Mesendoderm (in vitro differentiated cells): ENCODE measurements around the gene NAPA.

ENCODE experiments used
- DNase-seq: peaks from one replicate; pipeline ENCODE4 v3.0.0; 2013
- H2AK5ac ChIP-seq: 2 replicates; pipeline ENCODE4 v1.6.1; 2013; ENCODE audit warnings: low read length, inconsistent platforms
- H2BK120ac ChIP-seq: 2 replicates; pipeline ENCODE4 v1.6.1; 2013; ENCODE audit warnings: low read depth, mild to moderate bottlenecking, low read length, moderate library complexity, mixed read lengths
- H2BK15ac ChIP-seq: replicated peaks from 2 replicates; pipeline ENCODE4 v1.6.1; 2013; ENCODE audit warnings: low read depth, mild to moderate bottlenecking, moderate library complexity
- H2BK5ac ChIP-seq: 2 replicates; pipeline ENCODE4 v1.6.1; 2013; ENCODE audit warnings: low read length, inconsistent platforms
- H3K18ac ChIP-seq: 2 replicates; pipeline ENCODE4 v1.6.1; 2013; ENCODE audit warnings: mild to moderate bottlenecking, low read length, mixed read lengths
- H3K23ac ChIP-seq: one replicate; pipeline ENCODE4 v1.6.1; 2013; ENCODE audit warnings: low read length
- H3K27ac ChIP-seq: 2 replicates; pipeline ENCODE4 v1.5.1; 2013; ENCODE audit warnings: low read depth, mild to moderate bottlenecking, inconsistent platforms, low read length, moderate library complexity
- H3K27me3 ChIP-seq: 2 replicates; pipeline ENCODE4 v1.6.1; 2013; ENCODE audit warnings: low read length, control low read depth, mild to moderate bottlenecking, inconsistent platforms; ENCODE audit not compliant: insufficient read depth, poor library complexity
- H3K36me3 ChIP-seq: 2 replicates; pipeline ENCODE4 v1.6.1; 2013; ENCODE audit warnings: low read length, inconsistent platforms; ENCODE audit not compliant: control insufficient read depth, insufficient read depth
- H3K4ac ChIP-seq: one replicate; pipeline ENCODE4 v1.6.1; 2013; ENCODE audit warnings: low read depth, mild to moderate bottlenecking, low read length, moderate library complexity
- H3K4me1 ChIP-seq: 2 replicates; pipeline ENCODE4 v1.6.1; 2013; ENCODE audit warnings: low read depth, low read length, inconsistent platforms; ENCODE audit not compliant: control insufficient read depth
- H3K4me2 ChIP-seq: 2 replicates; pipeline ENCODE4 v1.6.1; 2013; ENCODE audit warnings: low read length
- H3K4me3 ChIP-seq: 2 replicates; pipeline ENCODE4 v1.5.1; 2013; ENCODE audit warnings: mild to moderate bottlenecking, low read length
- H3K56ac ChIP-seq: one replicate; pipeline ENCODE4 v1.6.1; 2013; ENCODE audit warnings: low read length
- H3K79me1 ChIP-seq: 2 replicates; pipeline ENCODE4 v1.6.1; 2013; ENCODE audit warnings: low read length, inconsistent platforms
- H3K79me2 ChIP-seq: 2 replicates; pipeline ENCODE4 v1.6.1; 2013; ENCODE audit warnings: mild to moderate bottlenecking, low read length; ENCODE audit not compliant: control insufficient read depth, insufficient read depth
- H3K9ac ChIP-seq: 2 replicates; pipeline ENCODE4 v1.6.1; 2013; ENCODE audit warnings: low read length, inconsistent platforms
- H4K5ac ChIP-seq: one replicate; pipeline ENCODE4 v1.6.1; 2013; ENCODE audit warnings: low read length
- H4K8ac ChIP-seq: one replicate; pipeline ENCODE4 v1.6.1; 2013; ENCODE audit warnings: low read depth, mild to moderate bottlenecking, control low read depth, low read length, moderate library complexity
- WGBS: extraction: QIAGEN DNeasy Blood & Tissue Kit; methylation state at CpG from one replicate; pipeline ENCODE4 v1.1.7; 2013; ENCODE audit warnings: low lambda C conversion rate, missing lambda C conversion rate; ENCODE audit not compliant: insufficient coverage; ENCODE audit errors: extremely low coverage; 5-methylcytosine and 5-hydroxymethylcytosine counted together

NAPA gene

GRCh38 chr19:47492137-47492533, 22.7 kb downstream of the NAPA start:
- Histone ChIP-seq H4K5ac (no peak overlapping the region), H3K9ac (no peak overlapping the region), H3K23ac (no peak overlapping the region), H3K27me3 (no peaks in the 10 kb centered on the region), H3K27ac (no peak overlapping the region), H3K4me2 (no peak overlapping the region), H3K36me3 (peaks cover 3% of the 10 kb centered on the region), H3K79me1 (no peaks in the 10 kb centered on the region), H4K8ac (no peak overlapping the region), H3K4me1 (no peaks in the 10 kb centered on the region), H3K79me2 (no peaks in the 10 kb centered on the region), H3K4ac (no peak overlapping the region), H2BK15ac (no peak overlapping the region), H2AK5ac (no peak overlapping the region), H3K56ac (no peak overlapping the region), H3K4me3 (no peak overlapping the region), H2BK120ac (no peak overlapping the region), H3K18ac (no peak overlapping the region), H2BK5ac (no peak overlapping the region)
- no CpG with 5 or more reads among the region's 14 CpGs for WGBS
- no peak for DNase-seq

- H2BK120ac ChIP-seq, result no peak overlapping the region
- no CpG with 5 or more reads among the region's 22 CpGs for WGBS
- H4K5ac ChIP-seq, result no peak overlapping the region
- peaks cover 3% of the 10 kb centered on the region for H3K36me3 ChIP-seq
- H4K8ac ChIP-seq, result no peak overlapping the region
- no peaks in the 10 kb centered on the region for H3K4me1 ChIP-seq
- DNase-seq, result no peak
- no peaks in the 10 kb centered on the region for H3K79me1 ChIP-seq
- H2AK5ac ChIP-seq, result no peak overlapping the region
- H3K56ac ChIP-seq, result no peak overlapping the region
- no peak overlapping the region for H3K18ac ChIP-seq
- H3K27ac ChIP-seq, result no peak overlapping the region
- no peak overlapping the region for H2BK15ac ChIP-seq
- H3K4me2 ChIP-seq, result no peak overlapping the region
- no peak overlapping the region for H3K9ac ChIP-seq
- no peak overlapping the region for H3K4me3 ChIP-seq
- no peak overlapping the region for H3K4ac ChIP-seq
- H3K27me3 ChIP-seq, result no peaks in the 10 kb centered on the region
- H3K23ac ChIP-seq, result no peak overlapping the region
- no peaks in the 10 kb centered on the region for H3K79me2 ChIP-seq
- no peak overlapping the region for H2BK5ac ChIP-seq
Measured at GRCh38 chr19:47491358-47492136, 23.3 kb downstream of the NAPA start.

DNA sequence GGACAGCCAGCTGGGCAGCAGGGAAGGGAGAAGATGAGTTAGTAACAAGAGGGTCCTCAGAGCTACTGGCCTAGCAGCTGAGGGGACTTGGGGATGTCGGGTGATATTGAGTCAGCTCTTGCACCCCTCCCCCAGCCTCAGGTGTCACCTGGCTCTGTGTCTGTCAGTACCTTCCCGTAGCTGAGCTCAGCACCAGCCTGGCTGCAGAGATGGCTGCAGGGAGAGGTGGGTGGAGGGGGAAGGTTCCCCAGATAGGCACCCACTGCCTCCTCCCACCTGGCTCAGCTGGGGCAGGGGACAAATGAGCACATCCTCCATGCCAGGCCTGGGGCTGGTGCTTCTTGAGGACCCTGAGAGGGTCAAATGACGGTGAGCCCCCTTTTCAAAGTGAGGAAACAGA, 24.0 kb downstream of the NAPA start:
- Histone ChIP-seq H3K18ac (no peak overlapping the region), H3K9ac (no peak overlapping the region), H3K36me3 (peaks cover 3% of the 10 kb centered on the region), H3K79me2 (no peaks in the 10 kb centered on the region), H2BK120ac (no peak overlapping the region), H3K23ac (no peak overlapping the region), H2BK15ac (no peak overlapping the region), H2AK5ac (no peak overlapping the region), H3K27ac (no peak overlapping the region), H3K79me1 (no peaks in the 10 kb centered on the region), H2BK5ac (no peak overlapping the region), H3K56ac (no peak overlapping the region), H3K4ac (no peak overlapping the region), H4K8ac (no peak overlapping the region), H3K27me3 (no peaks in the 10 kb centered on the region), H3K4me3 (no peak overlapping the region), H4K5ac (no peak overlapping the region), H3K4me2 (no peak overlapping the region), H3K4me1 (no peaks in the 10 kb centered on the region)
- no peak for DNase-seq
- no CpG with 5 or more reads among the region's 3 CpGs for WGBS

GRCh38 chr19:47490031-47490430, 24.8 kb downstream of the NAPA start:
- Histone ChIP-seq H3K27ac (no peak overlapping the region), H2BK15ac (no peak overlapping the region), H3K27me3 (no peaks in the 10 kb centered on the region), H3K9ac (no peak overlapping the region), H3K56ac (no peak overlapping the region), H4K8ac (no peak overlapping the region), H4K5ac (no peak overlapping the region), H3K4me2 (no peak overlapping the region), H3K23ac (no peak overlapping the region), H3K36me3 (peaks cover 3% of the 10 kb centered on the region), H3K4me3 (no peak overlapping the region), H2BK120ac (no peak overlapping the region), H2AK5ac (no peak overlapping the region), H3K4ac (no peak overlapping the region), H3K79me1 (no peaks in the 10 kb centered on the region), H3K4me1 (no peaks in the 10 kb centered on the region), H2BK5ac (no peak overlapping the region), H3K79me2 (no peaks in the 10 kb centered on the region), H3K18ac (no peak overlapping the region)
- no peak for DNase-seq
- 100% methylated on average over 6 of the region's 7 CpGs for WGBS

GRCh38 chr19:47489072-47489914, 25.6 kb downstream of the NAPA start:
- Histone ChIP-seq H3K23ac (no peak overlapping the region), H3K4me3 (no peak overlapping the region), H3K36me3 (peaks cover 3% of the 10 kb centered on the region), H2AK5ac (no peak overlapping the region), H3K27me3 (no peaks in the 10 kb centered on the region), H3K4ac (no peak overlapping the region), H2BK15ac (no peak overlapping the region), H2BK120ac (no peak overlapping the region), H4K8ac (no peak overlapping the region), H3K27ac (no peak overlapping the region), H3K18ac (no peak overlapping the region), H3K56ac (no peak overlapping the region), H3K4me2 (no peak overlapping the region), H3K4me1 (no peaks in the 10 kb centered on the region), H2BK5ac (no peak overlapping the region), H3K9ac (no peak overlapping the region), H3K79me2 (no peaks in the 10 kb centered on the region), H4K5ac (no peak overlapping the region), H3K79me1 (no peaks in the 10 kb centered on the region)
- no peak for DNase-seq
- no CpG with 5 or more reads among the region's 17 CpGs for WGBS
